ENCODE measurements around the gene PRR5.

PRR5 gene

DNA sequence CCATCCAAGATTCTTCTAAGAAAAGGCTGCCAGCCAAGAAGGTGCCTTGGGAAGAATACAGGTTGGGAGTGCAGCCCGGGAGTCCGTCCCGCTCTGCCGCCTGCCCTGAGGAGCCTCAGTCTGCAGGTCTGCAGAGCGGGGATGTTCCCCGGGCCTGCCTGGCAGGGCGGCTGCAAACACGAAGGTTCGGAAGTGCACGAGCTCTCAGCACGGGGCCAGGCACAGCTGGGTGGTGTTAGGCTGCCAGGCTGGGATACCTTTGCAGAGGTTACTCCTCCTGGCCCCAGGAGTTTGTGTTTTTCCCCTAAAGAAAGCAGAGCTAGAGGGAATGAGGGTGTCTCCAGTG, 9.4 kb upstream of the PRR5 start:
- Mint-ChIP-seq H3K27me3 (ENCODE audit: low read depth) (peaks cover 5% of the 10 kb centered on the region), H3K4me1 (no peaks in the 10 kb centered on the region), H3K27ac (no peak overlapping the region), H3K4me3 (no peak overlapping the region), H3K36me3 (ENCODE audit: low read depth) (no peaks in the 10 kb centered on the region), H3K9me3 (no peaks in the 10 kb centered on the region)
- TF ChIP-seq, protein P1, sequence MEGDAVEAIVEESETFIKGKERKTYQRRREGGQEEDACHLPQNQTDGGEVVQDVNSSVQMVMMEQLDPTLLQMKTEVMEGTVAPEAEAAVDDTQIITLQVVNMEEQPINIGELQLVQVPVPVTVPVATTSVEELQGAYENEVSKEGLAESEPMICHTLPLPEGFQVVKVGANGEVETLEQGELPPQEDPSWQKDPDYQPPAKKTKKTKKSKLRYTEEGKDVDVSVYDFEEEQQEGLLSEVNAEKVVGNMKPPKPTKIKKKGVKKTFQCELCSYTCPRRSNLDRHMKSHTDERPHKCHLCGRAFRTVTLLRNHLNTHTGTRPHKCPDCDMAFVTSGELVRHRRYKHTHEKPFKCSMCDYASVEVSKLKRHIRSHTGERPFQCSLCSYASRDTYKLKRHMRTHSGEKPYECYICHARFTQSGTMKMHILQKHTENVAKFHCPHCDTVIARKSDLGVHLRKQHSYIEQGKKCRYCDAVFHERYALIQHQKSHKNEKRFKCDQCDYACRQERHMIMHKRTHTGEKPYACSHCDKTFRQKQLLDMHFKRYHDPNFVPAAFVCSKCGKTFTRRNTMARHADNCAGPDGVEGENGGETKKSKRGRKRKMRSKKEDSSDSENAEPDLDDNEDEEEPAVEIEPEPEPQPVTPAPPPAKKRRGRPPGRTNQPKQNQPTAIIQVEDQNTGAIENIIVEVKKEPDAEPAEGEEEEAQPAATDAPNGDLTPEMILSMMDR (IDR thresholded peaks at IDR 0.05; ENCODE audit: unreplicated experiment in 3 of 3) = no peak

DNA sequence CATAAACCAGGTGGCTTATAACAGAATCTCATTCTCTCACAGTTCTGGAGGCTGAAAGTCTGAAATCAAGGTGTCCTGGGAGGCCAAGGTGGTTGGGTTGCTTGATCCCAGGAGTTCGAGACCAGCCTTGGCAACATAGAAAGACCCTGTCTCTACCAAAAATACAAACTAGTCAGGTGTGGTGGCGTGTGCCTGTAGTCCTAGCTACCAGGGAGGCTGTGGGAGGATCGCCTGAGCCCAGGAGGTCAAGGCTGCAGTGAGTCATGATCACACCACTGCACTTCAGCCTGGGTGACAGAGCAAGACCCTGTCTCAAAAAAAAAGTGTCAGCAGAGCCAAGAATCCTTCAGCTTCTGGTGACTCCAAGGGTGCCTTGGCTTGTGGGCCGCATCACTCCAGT, 8.9 kb upstream of the PRR5 start:
- TF ChIP-seq, protein P1 (IDR thresholded peaks at IDR 0.05; ENCODE audit: unreplicated experiment in 3 of 3) = no peak
- H3K4me1 Mint-ChIP-seq = peaks cover 4% of the 10 kb centered on the region
- peaks cover 5% of the 10 kb centered on the region for H3K27me3 Mint-ChIP-seq (ENCODE audit: low read depth)
- H3K9me3 Mint-ChIP-seq = no peaks in the 10 kb centered on the region
- no peaks in the 10 kb centered on the region for H3K36me3 Mint-ChIP-seq (ENCODE audit: low read depth)
- no peak overlapping the region for H3K27ac Mint-ChIP-seq
- H3K4me3 Mint-ChIP-seq = no peak overlapping the region

DNA sequence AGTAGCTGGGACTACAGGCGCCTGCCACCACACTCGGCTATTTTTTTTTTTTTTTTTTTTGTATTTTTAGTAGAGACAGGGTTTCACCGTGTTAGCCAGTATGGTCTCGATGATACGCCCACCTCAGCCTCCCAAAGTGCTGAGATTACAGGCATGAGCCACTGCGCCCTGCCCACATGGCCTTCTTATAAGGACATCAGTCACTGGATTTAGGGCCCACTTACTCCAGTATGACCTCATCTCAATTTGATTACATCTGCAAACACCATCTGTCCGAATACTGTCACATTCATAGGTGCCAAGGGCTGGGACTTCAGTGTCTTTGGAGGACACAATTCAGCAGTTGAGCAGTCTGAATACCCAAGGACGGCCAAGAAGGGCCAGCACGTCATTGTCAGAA, 8.2 kb upstream of the PRR5 start:
- TF ChIP-seq, protein P1 (IDR thresholded peaks at IDR 0.05; ENCODE audit: unreplicated experiment in 3 of 3) = no peak
- no peaks in the 10 kb centered on the region for H3K36me3 Mint-ChIP-seq (ENCODE audit: low read depth)
- H3K27ac Mint-ChIP-seq = peak overlapping the region in 1 of 3 experiments; percentile 57
- peaks cover 10% of the 10 kb centered on the region for H3K4me1 Mint-ChIP-seq
- no peak overlapping the region for H3K4me3 Mint-ChIP-seq
- no peaks in the 10 kb centered on the region for H3K9me3 Mint-ChIP-seq
- H3K27me3 Mint-ChIP-seq (ENCODE audit: low read depth) = peaks cover 5% of the 10 kb centered on the region

DNA sequence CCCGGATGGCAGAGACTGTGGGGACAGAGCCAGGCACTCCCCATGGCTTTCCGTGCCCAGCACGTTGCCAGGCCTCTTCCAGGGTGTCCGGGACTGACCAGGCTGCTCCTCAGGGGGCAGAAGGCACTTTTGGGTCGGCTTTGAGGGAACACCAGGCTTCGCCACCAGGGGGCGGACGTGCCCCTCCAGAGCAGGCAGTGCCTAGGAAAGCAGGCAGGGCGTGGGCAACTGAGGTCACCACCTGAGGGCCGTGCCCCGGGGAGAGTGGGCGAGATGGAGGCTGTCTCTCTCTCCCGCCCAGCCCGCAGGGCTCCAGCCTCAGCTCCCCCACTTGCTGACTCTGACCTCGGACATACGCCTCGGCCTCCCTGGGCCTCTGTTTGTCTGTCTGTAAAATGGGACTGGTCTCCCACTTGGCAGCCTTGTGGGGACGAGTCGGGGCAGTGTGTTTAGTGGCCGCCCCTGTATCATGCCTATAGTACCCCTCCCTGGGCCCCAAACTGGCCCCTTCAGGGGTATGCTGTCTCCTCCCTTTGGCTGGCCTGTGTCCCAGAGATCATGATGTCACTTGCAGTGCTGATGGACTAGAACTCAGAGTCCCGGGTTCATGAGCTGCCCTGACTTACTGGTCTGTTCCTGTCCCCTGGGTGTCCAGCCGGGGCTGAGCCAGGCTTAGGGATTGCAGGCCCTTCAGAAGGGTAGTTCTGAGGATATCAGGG, 4.4 kb upstream of the PRR5 start:
- Mint-ChIP-seq H3K36me3 (ENCODE audit: low read depth) (no peaks in the 10 kb centered on the region), H3K27me3 (ENCODE audit: low read depth) (peaks cover 5% of the 10 kb centered on the region), H3K9me3 (no peaks in the 10 kb centered on the region), H3K27ac (peak overlapping the region in 2 of 3 experiments; percentile 93 to 94), H3K4me3 (peak overlapping the region in 2 of 3 experiments; percentile 17 to 50), H3K4me1 (peaks cover 21% of the 10 kb centered on the region)
- TF ChIP-seq, protein P1 (IDR thresholded peaks at IDR 0.05; ENCODE audit: unreplicated experiment in 3 of 3) = peak; percentile 87 to 90 (median 89)

DNA sequence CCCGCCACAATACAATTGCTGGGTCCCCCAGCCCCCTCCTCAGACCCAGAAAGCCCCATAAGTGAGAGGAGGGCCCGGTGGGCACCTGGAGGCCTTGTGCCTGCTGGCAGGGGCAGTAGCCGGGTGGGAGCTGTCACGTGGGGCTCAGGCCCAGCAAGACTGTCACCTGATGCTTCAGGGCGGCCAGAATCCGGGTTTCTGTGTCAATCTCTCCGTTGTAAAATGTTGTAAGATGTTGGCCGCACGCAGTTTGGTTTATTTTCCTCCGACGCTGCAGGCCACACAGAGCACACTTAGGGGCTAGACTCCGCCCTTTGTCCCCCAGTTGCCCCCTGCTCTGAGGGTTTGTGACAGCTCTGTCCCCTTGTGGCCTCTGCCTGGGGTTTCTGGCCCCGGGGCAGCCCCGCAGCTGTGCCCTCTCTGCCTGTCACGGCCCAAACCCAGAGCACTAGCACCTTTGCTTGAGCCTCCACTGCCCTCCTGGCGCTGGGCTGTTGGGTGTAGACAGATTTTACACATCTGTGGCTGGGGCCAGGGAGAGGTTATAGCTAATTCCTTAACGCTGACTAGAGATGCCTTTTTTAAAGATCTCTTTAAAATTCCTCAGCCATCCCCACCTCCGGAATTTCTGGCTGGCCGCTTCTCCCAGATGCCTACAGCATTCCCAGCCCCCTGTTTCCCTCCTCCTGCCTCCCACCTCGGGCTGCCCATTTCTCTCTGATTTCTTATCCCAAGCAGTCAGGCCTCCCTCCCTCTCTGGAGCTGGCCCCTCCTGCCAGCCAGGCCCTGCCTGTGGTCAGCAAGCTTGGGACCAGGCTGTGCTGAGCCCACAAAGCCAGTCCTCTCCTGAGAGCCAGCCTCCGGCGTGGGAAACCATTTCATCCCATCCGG, 3.2 kb upstream of the PRR5 start:
- TF ChIP-seq, protein P1 (IDR thresholded peaks at IDR 0.05; ENCODE audit: unreplicated experiment in 3 of 3) = no peak
- Mint-ChIP-seq H3K27me3 (ENCODE audit: low read depth) (peaks cover 10% of the 10 kb centered on the region), H3K36me3 (ENCODE audit: low read depth) (peaks cover 4% of the 10 kb centered on the region), H3K4me1 (peaks cover 31% of the 10 kb centered on the region), H3K9me3 (no peaks in the 10 kb centered on the region), H3K27ac (peak overlapping the region; percentile 93 to 94 (median 94)), H3K4me3 (peak overlapping the region; percentile 31 to 66 (median 60))
